Endothelial cell of umbilical vein (primary cell): ENCODE data around the gene ST8SIA6. TPM values are rescaled to one million over a fixed set of nuclear protein-coding genes. Genes with fewer than 3 reads are reported as not detected.

Experiments used
- Bru-seq: library from RNA; stranded (reverse); fragments of 400-500 nt; gene quantifications from one replicate; lab custom pipeline; 2021; lab: Mats Ljungman, UMichigan
- BruChase-seq, 2 experiments: library from RNA; stranded (reverse); fragments of 400-500 nt; gene quantifications; one replicate each; lab custom pipeline; 2021; lab: Mats Ljungman, UMichigan
- BruUV-seq: library from RNA; stranded (reverse); fragments of 400-500 nt; replicated peaks from 2 replicates; lab custom pipeline; 2021; lab: Mats Ljungman, UMichigan
- CTCF ChIA-PET: fragments of 300-600, 350-600 bp; sonication (Branson Sonifier 250); formaldehyde crosslinking; loops from one replicate; lab custom pipeline; 2021; ENCODE audit warnings: antibody characterized with exemption, inconsistent platforms; lab: Charles Lee
- POLR2A ChIA-PET: fragments of 300-600, 350-600 bp; sonication (Branson Sonifier 250); formaldehyde crosslinking; loops from one replicate; lab custom pipeline; 2021; ENCODE audit warnings: antibody characterized with exemption, inconsistent platforms; lab: Charles Lee
- DNase-seq: peaks from one replicate; pipeline ENCODE4 v3.0.0-alpha.2; 2011; ENCODE audit warnings: low read depth, low spot score
- FAIRE-seq: peaks from 2 replicates; lab custom pipeline; 2011; peaks lifted over from hg19 to GRCh38; lab: Jason Lieb, UNC
- H2AFZ ChIP-seq: 2 replicates; pipeline ENCODE4 v1.6.0; 2012; ENCODE audit warnings: low read depth, low read length, control low read depth, inconsistent platforms
- H3K27ac ChIP-seq: 2 replicates; pipeline ENCODE4 v1.5.1; 2011; ENCODE audit warnings: low read depth, mild to moderate bottlenecking, control low read depth, low read length, moderate library complexity; ENCODE audit not compliant: insufficient read depth
- H3K27me3 ChIP-seq, 2 experiments: 2 replicates each; pipeline versions ENCODE4 v1.6.0 to v1.6.1; 2011; ENCODE audit warnings: low read length in 2 of 2, mixed read lengths in 1 of 2; ENCODE audit not compliant: control insufficient read depth in 2 of 2, insufficient read depth in 2 of 2
- H3K36me3 ChIP-seq, 2 experiments: 2 replicates in 1 of 2; 3 replicates in 1 of 2; pipeline ENCODE4 v1.5.1; 2011; ENCODE audit warnings: low read length in 2 of 2, mild to moderate bottlenecking in 1 of 2, moderate library complexity in 1 of 2; ENCODE audit not compliant: control insufficient read depth in 2 of 2, insufficient read depth in 2 of 2; ENCODE audit errors: extremely low read depth in 1 of 2
- H3K4me1 ChIP-seq: 3 replicates; pipeline ENCODE4 v1.5.1; 2011; ENCODE audit warnings: mild to moderate bottlenecking, low read length; ENCODE audit not compliant: control insufficient read depth, insufficient read depth; ENCODE audit errors: extremely low read depth
- H3K4me2 ChIP-seq: 2 replicates; pipeline ENCODE4 v1.6.1; 2011; ENCODE audit warnings: low read length, control low read depth, mixed read lengths; ENCODE audit not compliant: insufficient read depth
- H3K4me3 ChIP-seq, 3 experiments: fragments of 200-600 bp in 1 of 3; sonication (generic), shearing (Covaris generic) in 1 of 3; replicated peaks in 1 of 3; 2 replicates each; pipeline ENCODE4 v1.5.1; 2011 to 2016; ENCODE audit warnings: control low read depth in 3 of 3, low read length in 3 of 3, mild to moderate bottlenecking in 2 of 3, inconsistent platforms in 1 of 3, low read depth in 1 of 3, moderate library complexity in 1 of 3; ENCODE audit not compliant: insufficient read depth in 1 of 3
- H3K79me2 ChIP-seq: 2 replicates; pipeline ENCODE4 v1.6.0; 2012; ENCODE audit warnings: low read length, inconsistent platforms; ENCODE audit not compliant: control insufficient read depth, insufficient read depth
- H3K9ac ChIP-seq: replicated peaks from 2 replicates; pipeline ENCODE3; 2011; ENCODE audit warnings: low read length, control low read depth; ENCODE audit not compliant: insufficient read depth; ENCODE audit errors: extremely low read depth
- H3K9me1 ChIP-seq: replicated peaks from 3 replicates; pipeline ENCODE4 v1.6.0; 2011; ENCODE audit warnings: mild to moderate bottlenecking, low read length; ENCODE audit not compliant: control insufficient read depth, insufficient read depth; ENCODE audit errors: extremely low read depth
- H3K9me3 ChIP-seq: replicated peaks from 2 replicates; pipeline ENCODE4 v1.5.1; 2012; ENCODE audit warnings: low read length, inconsistent platforms; ENCODE audit not compliant: control insufficient read depth, insufficient read depth
- H4K20me1 ChIP-seq: replicated peaks from 2 replicates; pipeline ENCODE3; 2011; ENCODE audit warnings: mild to moderate bottlenecking, low read length; ENCODE audit not compliant: control insufficient read depth, insufficient read depth; ENCODE audit errors: extremely low read depth
- EZH2 ChIP-seq: IDR thresholded peaks from 2 replicates; pipeline ENCODE4 v1.6.1; 2012; ENCODE audit warnings: borderline replicate concordance, low read depth, mild to moderate bottlenecking, moderate library complexity, low read length, inconsistent platforms; ENCODE audit not compliant: severe bottlenecking
- FOS ChIP-seq: IDR thresholded peaks from 2 replicates; pipeline ENCODE4 v1.6.1; 2011; ENCODE audit warnings: mild to moderate bottlenecking, low read length, moderate library complexity, borderline replicate concordance; ENCODE audit not compliant: insufficient read depth
- GATA2 ChIP-seq: IDR thresholded peaks from 2 replicates; pipeline ENCODE4 v1.7.0; 2011; ENCODE audit warnings: low read depth, mild to moderate bottlenecking, moderate library complexity, mixed read lengths, low read length; ENCODE audit not compliant: insufficient read length, insufficient read depth
- JUN ChIP-seq: IDR thresholded peaks from 2 replicates; pipeline ENCODE4 v1.6.1; 2011; ENCODE audit warnings: borderline replicate concordance, low read depth; ENCODE audit not compliant: insufficient read length, insufficient read depth
- MYC ChIP-seq: IDR thresholded peaks from one replicate; pipeline ENCODE4 v1.6.1; 2011; ENCODE audit warnings: mild to moderate bottlenecking, low read depth, low read length
- POLR2A ChIP-seq: IDR thresholded peaks from 2 replicates; pipeline ENCODE4 v1.6.1; 2012; ENCODE audit warnings: low read depth, mild to moderate bottlenecking, control low read depth, low read length
- POLR2AphosphoS5 ChIP-seq: IDR thresholded peaks from 2 replicates; pipeline ENCODE4 v1.6.1; 2012; ENCODE audit warnings: low read depth, mild to moderate bottlenecking, control low read depth, low read length, moderate library complexity; ENCODE audit not compliant: insufficient read depth
- dilution Hi-C: fragments of 300-500 bp; cut with MboI; formaldehyde crosslinking; loops from one replicate; pipeline ENCODE4 v1.15.0; 2019; ENCODE audit warnings: low sequenced_read_pairs; ENCODE audit not compliant: extremely low pct_ligation_motif_present
- intact Hi-C: fragments of 100-400 bp; cut with micrococcal nuclease; formaldehyde crosslinking; loops from one replicate; pipeline ENCODE4 v1.10.0; 2022
- long read RNA-seq: library from polyadenylated mRNA; stranded (forward); transcript quantifications from one replicate; pipeline ENCODE4 v2.0.0, GENCODE V29; 2021
- polyA minus RNA-seq, 3 experiments: library from RNA; depleted of rRNA, polyadenylated mRNA; stranded (reverse); fragments of >200 nt; gene quantifications; 1 replicate in 1 of 3; 2 replicates in 2 of 3; pipeline ENCODE4 v1.2.3, GENCODE V29; 2011
- polyA plus RNA-seq, 4 experiments: library from polyadenylated mRNA; depleted of rRNA in 3 of 4; stranded (reverse) in 3 of 4; unstranded in 1 of 4; fragments of >200 nt; gene quantifications; 2 replicates each; pipeline versions ENCODE4 v1.2.1 to v1.2.3, GENCODE V29; 2011 to 2012; ENCODE audit warnings: missing spikeins in 1 of 4
- total RNA-seq: library from RNA; stranded (reverse); gene quantifications from 2 replicates; pipeline ENCODE4 v1.2.3, GENCODE V29; 2021
- TF ChIP-seq, protein P1 (sequence below): IDR thresholded peaks from 2 replicates; pipeline ENCODE4 v1.6.1; 2011; ENCODE audit not compliant: insufficient read depth, insufficient read length
- TF ChIP-seq, protein P2 (sequence below), 2 donors: IDR thresholded peaks; 1 replicate in 1 of 2; 2 replicates in 1 of 2; pipeline ENCODE4 v1.5.1; 2011; ENCODE audit warnings: low read length in 2 of 2, mild to moderate bottlenecking in 2 of 2, moderate library complexity in 2 of 2, control low read depth in 1 of 2, inconsistent platforms in 1 of 2, low read depth in 1 of 2; ENCODE audit not compliant: insufficient read depth in 1 of 2; ENCODE audit errors: extremely low read depth in 1 of 2

ST8SIA6 gene, protein sequence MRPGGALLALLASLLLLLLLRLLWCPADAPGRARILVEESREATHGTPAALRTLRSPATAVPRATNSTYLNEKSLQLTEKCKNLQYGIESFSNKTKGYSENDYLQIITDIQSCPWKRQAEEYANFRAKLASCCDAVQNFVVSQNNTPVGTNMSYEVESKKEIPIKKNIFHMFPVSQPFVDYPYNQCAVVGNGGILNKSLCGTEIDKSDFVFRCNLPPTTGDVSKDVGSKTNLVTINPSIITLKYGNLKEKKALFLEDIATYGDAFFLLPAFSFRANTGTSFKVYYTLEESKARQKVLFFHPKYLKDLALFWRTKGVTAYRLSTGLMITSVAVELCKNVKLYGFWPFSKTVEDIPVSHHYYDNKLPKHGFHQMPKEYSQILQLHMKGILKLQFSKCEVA
- total RNA-seq (0.35 and 0.51 TPM in 2 replicates), polyA plus RNA-seq (0.40 TPM in 2 replicates), polyA minus RNA-seq (0.44 and 0.70 TPM in 2 replicates), Bru-seq, nascent RNA (percentile 27 among the genes with signal in this experiment), BruChase-seq, experiment 1, labeled RNA remaining after a 6-hour chase (percentile 20 among the genes with signal in this experiment), BruChase-seq, experiment 2, labeled RNA remaining after a 2-hour chase (percentile 27 among the genes with signal in this experiment)
- 0.40 and 0.42 TPM in 2 replicates for polyA plus RNA-seq (2011; cell fraction: cytosol; rRNA removed)
- polyA plus RNA-seq (2011; cell fraction: nucleus; rRNA removed) = 0.24 and 0.49 TPM in 2 replicates
- 0.21 and 0.34 TPM in 2 replicates for polyA plus RNA-seq (2012)
- not detected for polyA minus RNA-seq (2011; cell fraction: cytosol; rRNA and poly(A)+ RNA removed)
- polyA minus RNA-seq (2011; cell fraction: nucleus; rRNA and poly(A)+ RNA removed) = 0.43 and 0.82 TPM in 2 replicates
- long read RNA-seq = 0 reads

DNA sequence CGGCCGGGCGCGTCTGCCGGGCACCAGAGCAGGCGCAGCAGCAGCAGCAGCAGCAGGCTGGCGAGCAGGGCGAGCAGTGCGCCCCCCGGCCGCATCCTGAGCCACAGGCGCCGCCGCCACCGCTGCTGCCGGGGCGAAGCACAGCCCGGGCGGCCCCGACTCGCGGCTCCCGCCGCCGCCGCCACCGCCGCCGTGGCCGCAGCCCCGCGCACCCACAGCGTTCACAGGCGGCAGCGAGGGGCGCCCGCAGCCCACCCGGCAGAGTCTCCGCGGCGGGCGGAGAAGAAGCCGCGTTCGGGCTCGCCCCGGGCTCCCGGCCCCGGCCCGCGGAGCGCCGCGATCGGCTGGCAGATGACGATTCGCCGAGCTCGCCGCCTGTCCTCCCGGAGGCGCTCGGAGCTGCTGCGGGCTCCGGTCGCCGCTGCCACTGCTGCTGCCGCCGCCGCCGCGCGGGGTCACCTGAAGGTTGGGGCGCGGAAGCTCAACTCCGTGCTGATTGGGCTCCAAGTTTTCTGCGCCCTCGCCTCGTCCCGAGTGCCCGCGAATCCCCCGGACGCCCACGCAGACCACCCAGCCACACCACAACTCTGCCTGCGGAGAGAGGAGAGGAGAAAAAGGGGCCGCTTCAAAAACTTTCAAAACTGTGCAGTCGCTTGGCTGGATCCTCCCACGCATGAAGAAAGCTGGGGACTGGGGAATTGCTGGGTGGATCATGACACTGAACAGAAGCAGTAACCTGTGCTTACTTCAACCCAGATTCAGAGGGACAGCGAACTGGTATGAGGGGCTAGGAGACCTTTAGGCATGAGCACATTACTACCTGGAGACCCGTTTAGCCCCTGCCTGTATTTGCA, at the start of gene ST8SIA6:
ST8SIA6 (minus strand) TSS at position 435 of the 854 bp plus-strand sequence; CDS start at position 95, 340 bp downstream.
- Histone ChIP-seq H3K4me1 (peaks cover 9% of the 10 kb centered on the region), H3K9me1 (no peaks in the 10 kb centered on the region), H3K27ac (no peak within 1 kb of the TSS), H4K20me1 (no peaks in the 10 kb centered on the region), H3K9me3 (peaks cover 3% of the 10 kb centered on the region), H3K9ac (peak within 1 kb of the TSS; percentile 45), H3K4me2 (peak within 1 kb of the TSS; percentile 72), H3K79me2 (no peaks in the 10 kb centered on the region), H2AFZ (peak within 1 kb of the TSS; percentile 96), H3K36me3 (no peaks in the 10 kb centered on the region), H3K27me3 (no peaks in the 10 kb centered on the region), H3K4me3 (peak within 1 kb of the TSS; percentile 37 to 69 (median 55))
- no peak for TF ChIP-seq JUN
- TF ChIP-seq EZH2 = peak; percentile 43
- TF ChIP-seq POLR2A = no peak
- TF ChIP-seq MYC = no peak
- TF ChIP-seq GATA2 = no peak
- no peak for TF ChIP-seq FOS
- TF ChIP-seq, protein P1, sequence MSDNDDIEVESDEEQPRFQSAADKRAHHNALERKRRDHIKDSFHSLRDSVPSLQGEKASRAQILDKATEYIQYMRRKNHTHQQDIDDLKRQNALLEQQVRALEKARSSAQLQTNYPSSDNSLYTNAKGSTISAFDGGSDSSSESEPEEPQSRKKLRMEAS = no peak
- TF ChIP-seq, protein P2, sequence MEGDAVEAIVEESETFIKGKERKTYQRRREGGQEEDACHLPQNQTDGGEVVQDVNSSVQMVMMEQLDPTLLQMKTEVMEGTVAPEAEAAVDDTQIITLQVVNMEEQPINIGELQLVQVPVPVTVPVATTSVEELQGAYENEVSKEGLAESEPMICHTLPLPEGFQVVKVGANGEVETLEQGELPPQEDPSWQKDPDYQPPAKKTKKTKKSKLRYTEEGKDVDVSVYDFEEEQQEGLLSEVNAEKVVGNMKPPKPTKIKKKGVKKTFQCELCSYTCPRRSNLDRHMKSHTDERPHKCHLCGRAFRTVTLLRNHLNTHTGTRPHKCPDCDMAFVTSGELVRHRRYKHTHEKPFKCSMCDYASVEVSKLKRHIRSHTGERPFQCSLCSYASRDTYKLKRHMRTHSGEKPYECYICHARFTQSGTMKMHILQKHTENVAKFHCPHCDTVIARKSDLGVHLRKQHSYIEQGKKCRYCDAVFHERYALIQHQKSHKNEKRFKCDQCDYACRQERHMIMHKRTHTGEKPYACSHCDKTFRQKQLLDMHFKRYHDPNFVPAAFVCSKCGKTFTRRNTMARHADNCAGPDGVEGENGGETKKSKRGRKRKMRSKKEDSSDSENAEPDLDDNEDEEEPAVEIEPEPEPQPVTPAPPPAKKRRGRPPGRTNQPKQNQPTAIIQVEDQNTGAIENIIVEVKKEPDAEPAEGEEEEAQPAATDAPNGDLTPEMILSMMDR (IDR thresholded peaks at IDR 0.05; ENCODE audit: extremely low read depth in 1 of 2, insufficient read depth in 1 of 2, low read depth in 1 of 2, low read length in 2 of 2) = no peak
- peak; percentile 20 for TF ChIP-seq POLR2AphosphoS5
- dilution Hi-C loops = no loop called here
- BruUV-seq = no TSS peak
- FAIRE-seq (no peak), DNase-seq (peak; percentile 66)
- intact Hi-C loops = loop anchor here (1.0 kb wide), 1 partner anchor 145 kb away; no protein-coding TSS in a partner anchor
- ChIA-PET CTCF (interaction anchor here (0.9 to 1.9 kb wide), 8 partner anchors 16 to 163 kb away, joined by 3 to 7 read pairs (median 4); partner anchors contain the start of gene HACD1), POLR2A (no interaction called here)
